ENCODE results near the gene SPACA7.

SPACA7 gene

DNA sequence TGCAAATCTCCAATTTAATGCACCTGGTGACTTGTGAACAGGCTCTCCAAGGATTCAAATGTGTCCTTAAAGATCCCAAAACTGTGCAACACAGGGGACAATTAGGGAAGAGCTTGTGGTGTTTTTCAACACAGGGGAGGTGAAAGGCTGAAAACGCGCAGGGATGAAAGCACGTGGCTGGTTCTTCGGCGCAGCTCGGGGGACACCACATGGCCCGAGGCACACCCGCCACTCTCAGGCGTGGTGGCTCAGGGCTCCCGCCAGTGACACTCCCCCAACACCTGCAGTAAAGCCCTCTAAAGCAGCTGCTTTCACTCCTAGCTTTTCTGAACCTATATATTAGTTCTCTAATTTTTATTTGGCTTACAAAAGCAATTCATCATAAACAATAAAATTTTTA is 91.9 kb downstream of the SPACA7 start:
- no peak overlapping the region for H3K4me3 ChIP-seq (ENCODE audit: low read length)
- TF ChIP-seq CTCF (conservative IDR thresholded peaks at IDR 0.05; ENCODE audit: low read depth, low read length), result no peak
- no peak for DNase-seq (ENCODE audit: low read depth)

DNA sequence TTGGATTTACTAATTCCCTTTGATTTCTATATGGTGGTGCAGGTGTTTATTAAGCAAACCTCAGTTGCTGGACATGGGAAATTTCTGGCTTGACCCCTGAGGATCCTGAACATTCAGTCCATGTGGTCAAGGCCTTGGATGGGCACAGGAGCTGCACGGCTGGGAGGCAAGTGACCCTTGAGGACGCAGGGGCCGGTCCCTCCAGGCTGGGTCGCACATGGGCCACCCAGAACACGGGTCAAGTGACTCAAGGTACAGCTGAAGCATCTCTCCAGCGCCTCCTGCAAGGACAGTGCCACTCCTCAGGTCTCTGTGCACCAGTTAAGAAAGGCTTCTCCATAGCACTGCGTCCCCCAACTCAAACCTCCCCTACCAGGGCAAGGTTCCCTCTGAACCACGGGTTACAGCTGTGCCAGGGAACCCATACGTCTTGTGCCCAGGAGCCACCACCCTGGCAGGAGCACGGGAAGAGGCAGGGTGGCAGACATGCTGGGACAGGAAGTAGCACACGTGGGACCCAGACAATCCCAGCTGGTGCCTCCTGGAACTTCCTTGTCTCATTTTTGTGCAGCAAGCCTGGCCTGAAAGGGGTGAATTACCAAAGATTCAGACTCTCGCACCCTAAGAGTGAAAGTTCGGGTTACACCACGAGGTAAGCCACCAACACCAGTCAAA is 93.1 kb downstream of the SPACA7 start:
- no peak for DNase-seq (ENCODE audit: low read depth)
- no peak for TF ChIP-seq CTCF (conservative IDR thresholded peaks at IDR 0.05; ENCODE audit: low read depth, low read length)
- no peak overlapping the region for H3K4me3 ChIP-seq (ENCODE audit: low read length)

DNA sequence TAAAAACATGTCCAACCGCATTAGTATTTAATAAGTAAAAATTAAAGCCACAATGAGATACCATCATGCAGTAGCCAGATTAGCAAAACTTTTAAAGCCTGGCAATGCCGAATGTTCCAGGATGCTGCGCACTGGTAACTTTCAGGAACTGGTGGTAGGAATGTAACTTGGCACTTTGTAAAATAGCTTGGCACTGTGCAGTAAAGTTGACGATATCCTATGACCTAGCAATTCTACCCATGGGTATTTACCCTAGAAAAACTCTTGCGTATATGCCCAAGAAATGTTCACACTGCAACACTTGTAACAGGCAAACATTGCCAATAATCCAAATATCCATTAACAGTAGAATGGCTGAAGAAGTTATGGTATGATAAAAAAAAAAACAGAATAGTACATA is 97.7 kb downstream of the SPACA7 start:
- H3K4me3 ChIP-seq (ENCODE audit: low read length), result no peak overlapping the region
- no peak for DNase-seq (ENCODE audit: low read depth)
- TF ChIP-seq CTCF (conservative IDR thresholded peaks at IDR 0.05; ENCODE audit: low read depth, low read length), result no peak

- DNase-seq (ENCODE audit: low read depth), result no peak
- no peak for TF ChIP-seq CTCF (conservative IDR thresholded peaks at IDR 0.05; ENCODE audit: low read depth, low read length)
- H3K4me3 ChIP-seq (ENCODE audit: low read length), result no peak overlapping the region
These were observed 98.7 kb downstream of the SPACA7 start for GRCh38 chr13:112474869-112475268.

- H3K4me3 ChIP-seq (ENCODE audit: low read length), result no peak overlapping the region
- no peak for DNase-seq (ENCODE audit: low read depth)
- TF ChIP-seq CTCF (conservative IDR thresholded peaks at IDR 0.05; ENCODE audit: low read depth, low read length), result no peak
These were observed 99.7 kb downstream of the SPACA7 start for GRCh38 chr13:112475889-112476288.

- TF ChIP-seq CTCF (conservative IDR thresholded peaks at IDR 0.05; ENCODE audit: low read depth, low read length), result no peak
- no peak for DNase-seq (ENCODE audit: low read depth)
- H3K4me3 ChIP-seq (ENCODE audit: low read length), result no peak overlapping the region
These were observed 101.0 kb downstream of the SPACA7 start for GRCh38 chr13:112477070-112477619.

- no peak overlapping the region for H3K4me3 ChIP-seq (ENCODE audit: low read length)
- DNase-seq (ENCODE audit: low read depth), result no peak
- no peak for TF ChIP-seq CTCF (conservative IDR thresholded peaks at IDR 0.05; ENCODE audit: low read depth, low read length)
These were observed 103.2 kb downstream of the SPACA7 start for GRCh38 chr13:112479389-112479788.

Data from retinal pigment epithelial cell (primary cell).